Ishikawa (cell line): ENCODE measurements around the gene TCEANC.

Experiments
- CEBPB ChIP-seq: IDR thresholded peaks from 2 replicates; pipeline ENCODE4 v1.6.1; 2012
- CREB1 ChIP-seq: IDR thresholded peaks from 2 replicates; pipeline ENCODE4 v1.6.1; 2012; ENCODE audit warnings: low read depth
- EP300 ChIP-seq: IDR thresholded peaks from 2 replicates; pipeline ENCODE4 v1.6.1; 2012; ENCODE audit warnings: borderline replicate concordance
- FOXM1 ChIP-seq: IDR thresholded peaks from 2 replicates; pipeline ENCODE4 v1.6.1; 2012; ENCODE audit warnings: low read depth, borderline replicate concordance
- NFIC ChIP-seq: IDR thresholded peaks from 2 replicates; pipeline ENCODE4 v1.6.1; 2012
- RAD21 ChIP-seq: IDR thresholded peaks from 2 replicates; pipeline ENCODE4 v1.6.1; 2012; ENCODE audit warnings: low read depth
- TAF1 ChIP-seq: IDR thresholded peaks from 2 replicates; pipeline ENCODE4 v1.6.1; 2012; ENCODE audit warnings: low read depth, mild to moderate bottlenecking
- TCF12 ChIP-seq: IDR thresholded peaks from 2 replicates; pipeline ENCODE4 v1.6.1; 2012; ENCODE audit warnings: low read depth
- YY1 ChIP-seq: IDR thresholded peaks from 2 replicates; pipeline ENCODE4 v1.6.1; 2012; ENCODE audit warnings: low read depth
- TF ChIP-seq, protein P1 (sequence below): IDR thresholded peaks from 2 replicates; pipeline ENCODE4 v1.6.1; 2012
- TF ChIP-seq, protein P2 (sequence below): IDR thresholded peaks from 2 replicates; pipeline ENCODE4 v1.6.1; 2012; ENCODE audit warnings: low read depth, mild to moderate bottlenecking

- TF ChIP-seq CREB1 (no peak), YY1 (no peak), TAF1 (no peak), EP300 (no peak), FOXM1 (no peak), RAD21 (no peak), NFIC (no peak), TCF12 (no peak), CEBPB (no peak)
- TF ChIP-seq, protein P1, sequence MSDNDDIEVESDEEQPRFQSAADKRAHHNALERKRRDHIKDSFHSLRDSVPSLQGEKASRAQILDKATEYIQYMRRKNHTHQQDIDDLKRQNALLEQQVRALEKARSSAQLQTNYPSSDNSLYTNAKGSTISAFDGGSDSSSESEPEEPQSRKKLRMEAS: no peak
- TF ChIP-seq, protein P2, sequence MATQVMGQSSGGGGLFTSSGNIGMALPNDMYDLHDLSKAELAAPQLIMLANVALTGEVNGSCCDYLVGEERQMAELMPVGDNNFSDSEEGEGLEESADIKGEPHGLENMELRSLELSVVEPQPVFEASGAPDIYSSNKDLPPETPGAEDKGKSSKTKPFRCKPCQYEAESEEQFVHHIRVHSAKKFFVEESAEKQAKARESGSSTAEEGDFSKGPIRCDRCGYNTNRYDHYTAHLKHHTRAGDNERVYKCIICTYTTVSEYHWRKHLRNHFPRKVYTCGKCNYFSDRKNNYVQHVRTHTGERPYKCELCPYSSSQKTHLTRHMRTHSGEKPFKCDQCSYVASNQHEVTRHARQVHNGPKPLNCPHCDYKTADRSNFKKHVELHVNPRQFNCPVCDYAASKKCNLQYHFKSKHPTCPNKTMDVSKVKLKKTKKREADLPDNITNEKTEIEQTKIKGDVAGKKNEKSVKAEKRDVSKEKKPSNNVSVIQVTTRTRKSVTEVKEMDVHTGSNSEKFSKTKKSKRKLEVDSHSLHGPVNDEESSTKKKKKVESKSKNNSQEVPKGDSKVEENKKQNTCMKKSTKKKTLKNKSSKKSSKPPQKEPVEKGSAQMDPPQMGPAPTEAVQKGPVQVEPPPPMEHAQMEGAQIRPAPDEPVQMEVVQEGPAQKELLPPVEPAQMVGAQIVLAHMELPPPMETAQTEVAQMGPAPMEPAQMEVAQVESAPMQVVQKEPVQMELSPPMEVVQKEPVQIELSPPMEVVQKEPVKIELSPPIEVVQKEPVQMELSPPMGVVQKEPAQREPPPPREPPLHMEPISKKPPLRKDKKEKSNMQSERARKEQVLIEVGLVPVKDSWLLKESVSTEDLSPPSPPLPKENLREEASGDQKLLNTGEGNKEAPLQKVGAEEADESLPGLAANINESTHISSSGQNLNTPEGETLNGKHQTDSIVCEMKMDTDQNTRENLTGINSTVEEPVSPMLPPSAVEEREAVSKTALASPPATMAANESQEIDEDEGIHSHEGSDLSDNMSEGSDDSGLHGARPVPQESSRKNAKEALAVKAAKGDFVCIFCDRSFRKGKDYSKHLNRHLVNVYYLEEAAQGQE: no peak
These were observed 30.5 kb upstream of the TCEANC start for GRCh38 chrX:13622401-13622964.
